Glutamatergic neuron (in vitro differentiated cells): ENCODE measurements around the gene CRTAC1. TPM values are rescaled to one million over a fixed set of nuclear protein-coding genes. Genes with fewer than 3 reads are reported as not detected.

ENCODE experiments used
- DNase-seq: peaks from one replicate; pipeline ENCODE4 v3.0.0; 2022
- H3K27ac Mint-ChIP-seq: one replicate; pipeline ENCODE4 v1.8.0; 2020; ENCODE audit warnings: mild to moderate bottlenecking, mixed read lengths, inconsistent platforms; ENCODE audit not compliant: unreplicated experiment
- H3K27me3 Mint-ChIP-seq: one replicate; pipeline ENCODE4 v1.8.0; 2020; ENCODE audit warnings: mild to moderate bottlenecking, moderate library complexity, mixed read lengths, inconsistent platforms; ENCODE audit not compliant: unreplicated experiment
- H3K36me3 Mint-ChIP-seq: one replicate; pipeline ENCODE4 v1.8.0; 2020; ENCODE audit warnings: mild to moderate bottlenecking, mixed read lengths, inconsistent platforms; ENCODE audit not compliant: unreplicated experiment
- H3K4me1 Mint-ChIP-seq: one replicate; pipeline ENCODE4 v1.8.0; 2020; ENCODE audit warnings: mild to moderate bottlenecking, low read depth, mixed read lengths, inconsistent platforms; ENCODE audit not compliant: unreplicated experiment
- H3K4me3 Mint-ChIP-seq: one replicate; pipeline ENCODE4 v1.8.0; 2020; ENCODE audit warnings: mild to moderate bottlenecking, mixed read lengths, inconsistent platforms; ENCODE audit not compliant: unreplicated experiment
- H3K9me3 Mint-ChIP-seq: one replicate; pipeline ENCODE4 v1.8.0; 2020; ENCODE audit warnings: mild to moderate bottlenecking, moderate library complexity, mixed read lengths, inconsistent platforms; ENCODE audit not compliant: unreplicated experiment
- CTCF ChIP-seq: fragments of 200-600 bp; sonication (generic); IDR thresholded peaks from one replicate; pipeline ENCODE4 v1.5.0; 2021; ENCODE audit not compliant: partially characterized antibody, unreplicated experiment
- total RNA-seq: library from RNA; stranded (reverse); fragmentation: NEBNext Ultra II Directional; extraction: Animal tissue kit (Norgen Biotek cat#: 25700); gene quantifications from one replicate; pipeline ENCODE4 v1.2.1, GENCODE V29; 2021; ENCODE audit not compliant: unreplicated experiment

Gene CRTAC1
- total RNA-seq, 1 donor from 2014 or later, result 2.5 TPM

- peaks cover 3% of the 10 kb centered on the region for H3K27me3 Mint-ChIP-seq
- peaks cover 6% of the 10 kb centered on the region for H3K9me3 Mint-ChIP-seq
Observed at GRCh38 chr10:97919012-97919411, 111.4 kb downstream of the CRTAC1 start.

GRCh38 chr10:97916586-97916985 is 113.8 kb downstream of the CRTAC1 start:
- Mint-ChIP-seq H3K4me3 (no peak overlapping the region), H3K9me3 (peaks cover 6% of the 10 kb centered on the region), H3K27ac (no peak overlapping the region), H3K27me3 (peaks cover 4% of the 10 kb centered on the region), H3K36me3 (no peaks in the 10 kb centered on the region), H3K4me1 (peaks cover 4% of the 10 kb centered on the region)
- TF ChIP-seq CTCF, result no peak
- DNase-seq, result no peak

More at GRCh38 chr10:97919012-97919411, 111.4 kb downstream of the CRTAC1 start:
- H3K4me1 Mint-ChIP-seq, result peaks cover 4% of the 10 kb centered on the region
- no peak for DNase-seq
- TF ChIP-seq CTCF, result no peak
- no peaks in the 10 kb centered on the region for H3K36me3 Mint-ChIP-seq
- no peak overlapping the region for H3K4me3 Mint-ChIP-seq
- H3K27ac Mint-ChIP-seq, result no peak overlapping the region

- Mint-ChIP-seq H3K4me3 (no peak overlapping the region), H3K9me3 (peaks cover 6% of the 10 kb centered on the region), H3K27me3 (peaks cover 6% of the 10 kb centered on the region), H3K4me1 (peaks cover 4% of the 10 kb centered on the region), H3K27ac (no peak overlapping the region), H3K36me3 (no peaks in the 10 kb centered on the region)
- no peak for DNase-seq
- no peak for TF ChIP-seq CTCF
Observed at GRCh38 chr10:97915346-97916131, 114.9 kb downstream of the CRTAC1 start.

GRCh38 chr10:97914837-97915211 is 115.6 kb downstream of the CRTAC1 start:
- peak; percentile 92 for TF ChIP-seq CTCF
- Mint-ChIP-seq H3K36me3 (no peaks in the 10 kb centered on the region), H3K4me1 (peaks cover 4% of the 10 kb centered on the region), H3K9me3 (peaks cover 6% of the 10 kb centered on the region), H3K27me3 (peaks cover 6% of the 10 kb centered on the region), H3K4me3 (no peak overlapping the region), H3K27ac (no peak overlapping the region)
- DNase-seq, result peak; percentile 91

- Mint-ChIP-seq H3K9me3 (peaks cover 6% of the 10 kb centered on the region), H3K4me1 (peaks cover 4% of the 10 kb centered on the region), H3K27me3 (peaks cover 6% of the 10 kb centered on the region), H3K36me3 (no peaks in the 10 kb centered on the region), H3K4me3 (no peak overlapping the region), H3K27ac (no peak overlapping the region)
- TF ChIP-seq CTCF, result no peak
- no peak for DNase-seq
Observed at GRCh38 chr10:97914171-97914836, 116.1 kb downstream of the CRTAC1 start.
